ENCODE results near the gene CIC.
A peak's percentile ranks its signal among the peaks of the same experiment; 100 is the strongest.

Gene CIC

DNA sequence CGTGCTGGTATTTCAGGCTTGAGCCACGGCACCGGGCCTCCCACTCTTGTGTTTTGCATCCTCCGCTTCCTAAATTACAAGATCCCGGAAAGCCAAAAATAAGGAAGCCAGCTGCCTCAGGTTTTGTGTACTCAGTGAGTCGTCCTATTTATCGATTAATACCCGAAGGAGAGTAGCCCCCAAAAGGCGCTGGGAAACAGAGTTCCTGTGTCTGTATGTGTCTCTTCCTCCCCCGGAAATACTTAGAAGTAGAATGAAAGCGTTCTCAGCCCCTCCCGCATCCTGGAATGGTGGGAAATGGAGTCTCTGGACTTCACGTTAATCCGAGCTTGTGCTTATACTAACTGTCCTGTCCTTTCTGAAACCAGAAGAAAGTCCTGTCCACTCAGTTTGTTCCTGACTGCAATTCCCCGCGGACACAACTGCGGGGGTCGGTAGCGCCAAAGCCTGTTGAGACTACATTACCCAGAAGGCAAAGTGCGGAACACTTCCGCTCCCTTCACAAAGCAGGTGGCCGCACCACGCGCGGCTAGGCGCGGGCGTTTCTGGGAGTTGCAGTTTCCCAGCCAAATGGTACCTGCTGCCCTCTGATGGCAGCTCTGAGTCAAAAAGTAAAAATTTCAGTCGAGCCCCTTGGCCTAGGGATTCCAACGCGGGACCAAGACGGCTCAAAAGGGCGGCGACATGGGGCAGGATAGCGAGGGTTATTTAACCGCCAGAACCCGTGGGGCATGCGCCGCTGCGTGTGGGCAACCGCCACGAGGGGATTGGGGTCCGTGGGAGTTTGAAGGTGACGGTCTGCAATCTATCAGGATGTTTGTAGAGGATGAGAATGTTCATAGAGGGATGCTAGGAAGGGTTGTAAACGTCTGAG is 24.5 kb upstream of the CIC start:
- DNase-seq, result peak; percentile 79

DNA sequence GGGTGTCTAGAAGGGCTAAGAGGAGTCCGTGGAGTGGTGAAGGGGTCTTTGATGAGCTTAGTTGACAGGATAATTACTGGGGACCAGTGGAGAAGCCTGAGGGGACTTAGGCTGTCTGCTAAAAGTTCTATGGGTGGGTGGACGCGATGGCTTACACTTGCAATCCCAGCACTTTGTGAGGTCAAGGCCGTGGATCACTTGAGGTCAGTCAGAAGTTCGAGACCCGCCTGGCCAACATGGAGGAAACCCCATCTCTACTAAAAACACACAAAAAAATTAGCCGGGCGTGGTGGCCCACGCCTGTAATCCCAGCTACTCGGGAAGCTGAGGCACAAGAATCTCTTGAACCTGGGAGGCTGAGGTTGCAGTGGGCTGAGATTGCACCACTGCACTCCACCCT is 23.8 kb upstream of the CIC start:
- no peak for DNase-seq

DNA sequence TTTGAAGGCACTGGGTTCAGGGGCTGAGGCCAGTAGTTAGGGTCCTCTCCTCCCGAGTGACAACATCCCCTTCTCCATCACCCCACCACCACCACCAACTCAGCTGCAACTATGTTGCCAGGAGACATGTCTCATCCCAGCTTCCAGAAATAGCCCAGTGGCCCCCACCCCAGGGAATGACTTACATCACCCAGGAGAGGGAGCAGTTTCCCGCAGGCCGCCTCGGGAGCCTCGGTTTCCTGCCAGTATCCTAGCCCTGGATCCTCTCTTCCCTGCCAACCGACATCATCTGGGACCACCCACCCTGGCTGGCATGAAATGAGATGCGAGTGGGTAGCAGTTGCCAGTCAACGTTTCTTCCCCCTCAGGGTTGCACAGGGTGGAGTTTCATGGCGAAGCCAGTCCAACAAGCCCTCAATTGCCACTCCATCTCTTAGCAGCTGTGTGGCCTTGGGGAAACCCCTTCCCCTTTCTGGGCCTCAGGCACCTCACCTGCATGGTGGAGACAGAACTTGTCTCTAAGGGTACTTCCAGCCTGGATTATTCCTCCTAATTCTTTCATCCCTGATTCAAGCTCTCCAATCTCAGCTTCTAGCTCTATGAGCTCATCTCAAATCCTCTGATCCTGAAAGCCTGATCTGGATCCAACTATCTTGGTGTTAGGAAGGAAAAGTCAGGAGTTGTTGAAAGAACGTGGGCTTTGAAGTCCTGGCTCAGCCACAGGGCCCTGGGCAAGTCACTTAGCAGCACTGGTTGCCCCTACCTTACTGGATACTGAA is 22.7 kb upstream of the CIC start:
- DNase-seq, result no peak

DNA sequence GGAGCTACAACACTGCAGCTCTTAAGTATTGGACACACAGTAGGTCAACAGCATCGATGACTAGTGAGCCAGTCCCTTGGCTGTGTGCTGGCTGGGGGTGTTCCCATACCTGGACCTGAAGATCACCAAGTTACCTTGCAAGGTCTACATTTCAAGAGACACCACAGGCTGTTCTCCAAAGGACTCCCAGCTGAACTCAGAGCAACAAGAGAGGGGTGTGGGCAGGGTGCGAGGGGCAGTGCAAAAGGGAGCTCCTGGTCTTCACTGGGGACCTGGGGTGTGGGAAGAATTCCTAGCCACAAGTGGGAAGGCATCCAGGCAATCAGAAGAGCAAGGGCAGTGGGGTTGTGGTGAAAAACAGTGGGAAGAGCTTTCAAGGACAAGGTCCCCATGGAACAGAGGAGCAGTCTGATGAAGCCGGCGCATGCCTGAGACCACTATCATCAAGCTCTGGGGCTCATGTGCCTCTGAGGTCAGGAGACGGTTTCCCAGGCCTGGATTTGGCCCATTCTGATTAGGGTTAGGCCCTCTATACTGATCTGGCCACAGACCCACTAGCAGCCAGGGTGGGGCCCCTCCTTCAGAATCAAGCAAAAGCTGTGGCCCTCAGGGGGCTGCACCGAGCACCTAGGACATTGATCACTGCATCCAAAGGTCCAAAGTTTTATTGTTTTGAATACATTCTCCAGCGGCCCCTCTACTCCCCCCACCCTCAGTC is 22.0 kb upstream of the CIC start:
- no peak for DNase-seq

DNA sequence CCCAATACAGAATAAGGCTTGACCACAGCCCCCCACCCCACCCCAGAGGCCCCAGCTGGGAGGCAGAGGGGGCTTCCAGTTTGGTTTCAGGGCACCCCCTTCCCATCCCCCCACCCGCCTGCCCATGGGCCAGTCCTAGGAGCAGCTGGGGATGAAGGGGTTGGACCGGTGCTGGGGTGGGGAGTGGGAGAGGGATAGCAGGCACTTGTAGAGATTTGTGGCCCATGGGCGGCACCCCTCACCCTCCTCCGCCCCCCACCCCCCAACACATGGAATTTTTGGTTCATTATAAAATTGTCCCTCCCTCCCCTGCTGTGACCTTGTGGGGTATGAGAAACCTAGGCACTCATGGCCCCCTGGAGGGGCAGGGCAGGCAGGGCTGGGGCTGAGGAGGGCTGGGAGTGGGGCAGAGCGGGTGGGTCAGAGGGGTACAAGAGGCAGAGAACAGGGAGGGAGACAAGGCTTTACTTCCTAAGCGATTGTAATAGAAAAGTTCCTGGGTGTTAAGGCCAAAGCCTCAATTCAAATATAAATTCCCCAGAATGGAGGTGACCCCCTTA is 21.3 kb upstream of the CIC start:
- DNase-seq, result no peak

DNA sequence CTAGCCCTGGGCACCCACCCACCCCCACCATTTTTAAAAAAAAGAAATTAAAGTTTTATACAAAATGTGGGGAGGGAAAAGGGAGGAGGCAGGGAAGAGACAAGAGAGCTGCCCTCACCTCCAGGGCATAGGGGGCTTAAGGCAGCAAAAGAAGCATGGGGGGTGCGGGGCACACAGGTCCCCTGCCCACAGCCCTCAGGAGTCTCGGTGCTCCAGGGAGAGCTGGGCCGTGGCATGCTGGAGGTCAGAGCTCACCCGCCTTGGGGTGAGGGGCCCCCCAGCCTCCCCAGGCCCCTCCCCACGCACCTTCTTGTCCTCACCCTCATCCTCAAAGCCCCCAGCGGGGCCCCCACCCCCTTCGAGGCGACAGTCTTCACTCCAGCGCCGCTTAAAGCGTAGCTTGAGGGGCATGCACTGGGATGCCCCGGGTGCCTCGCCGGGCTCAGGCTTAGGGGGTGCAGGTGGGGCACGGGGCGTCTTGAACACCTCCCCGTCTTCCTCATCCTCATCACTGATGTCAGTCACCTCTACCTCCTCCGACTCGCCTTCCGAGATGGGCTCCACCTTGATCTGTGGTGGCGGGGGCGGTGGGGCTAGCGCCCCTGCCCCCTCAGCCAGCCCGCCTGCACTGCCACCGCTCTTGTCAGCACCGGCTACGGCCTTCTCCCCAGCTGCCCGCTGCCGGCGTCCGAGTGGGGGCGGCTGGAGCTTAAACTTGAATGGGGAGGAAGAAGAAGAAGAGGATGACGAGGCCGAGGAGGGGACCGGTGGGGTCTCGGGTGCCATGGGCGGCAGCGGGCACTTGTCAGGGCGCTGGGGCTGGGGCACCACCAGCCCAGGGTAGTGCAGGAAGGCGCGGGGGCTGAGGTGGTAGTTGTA is 20.5 kb upstream of the CIC start:
- no peak for DNase-seq

DNA sequence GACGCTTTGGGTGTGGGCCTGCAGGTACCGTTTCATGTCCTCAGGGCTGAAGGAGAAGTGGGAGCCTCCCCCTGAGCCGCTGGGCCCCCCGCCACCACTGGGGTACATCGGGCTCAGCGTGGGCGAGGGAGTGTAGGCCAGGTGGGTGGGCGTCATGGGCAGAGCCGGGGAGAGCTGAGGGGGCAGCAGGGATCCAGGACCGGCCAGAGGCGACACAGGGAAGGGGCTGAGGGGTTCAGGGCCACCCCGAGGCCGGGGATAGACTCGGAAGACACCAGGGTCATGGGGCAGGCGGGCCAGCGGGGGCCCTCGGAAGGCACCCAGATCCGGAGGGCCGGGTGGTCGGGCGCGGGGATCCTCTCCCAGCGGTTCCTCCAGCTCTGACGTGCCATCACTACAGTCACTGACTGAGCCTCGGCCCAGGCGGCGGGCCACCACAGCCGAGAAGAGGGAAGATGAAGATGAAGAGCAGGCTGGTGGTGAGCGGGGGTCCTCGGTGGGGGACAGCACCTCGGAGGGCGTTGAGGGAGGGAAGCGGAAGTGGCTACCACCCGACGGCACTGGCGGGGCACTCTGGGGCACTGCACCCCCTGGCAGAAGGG is 19.8 kb upstream of the CIC start:
- no peak for DNase-seq

DNA sequence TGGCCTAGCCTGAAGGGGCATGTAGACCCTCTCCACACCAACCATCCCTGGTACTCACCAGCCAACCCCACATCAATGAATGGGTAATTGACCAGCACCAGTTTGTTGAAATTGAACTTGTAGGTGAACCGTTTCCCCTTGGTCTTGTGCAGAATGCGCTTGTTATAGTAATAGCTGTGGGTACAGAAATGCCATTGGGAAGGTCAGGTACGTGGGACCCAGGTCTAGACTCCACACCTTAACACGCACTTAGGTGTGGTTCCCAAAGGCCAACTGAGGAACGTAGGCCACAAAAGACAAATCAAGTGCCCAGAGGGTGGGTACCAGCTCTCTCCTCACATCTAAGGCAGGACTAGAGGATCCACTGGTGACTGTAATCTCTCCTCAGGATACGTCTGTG is 19.3 kb upstream of the CIC start:
- no peak for DNase-seq

DNA sequence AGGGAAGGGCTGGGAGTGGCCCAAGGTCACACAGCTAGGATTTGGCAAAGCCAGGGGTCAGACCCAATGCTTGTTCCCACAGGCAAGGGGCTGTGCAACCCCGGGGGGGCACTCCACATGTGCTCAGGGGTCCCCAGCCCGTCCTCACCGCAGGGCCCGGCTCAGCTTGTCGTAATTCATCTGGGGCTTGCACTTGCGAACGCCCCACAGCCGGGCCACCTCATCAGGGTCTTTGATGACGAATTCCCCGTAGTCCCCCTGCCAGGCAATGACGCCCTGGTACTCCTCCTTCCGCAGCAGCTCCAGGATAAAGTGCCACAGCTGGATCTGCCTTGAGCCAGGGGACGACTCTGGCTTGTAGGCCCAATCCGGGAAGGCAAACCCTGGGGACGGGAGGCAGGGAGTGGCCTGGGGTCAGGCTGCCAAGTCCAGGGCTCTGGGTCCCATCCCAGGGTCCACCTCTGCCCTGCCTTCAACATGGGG is 18.8 kb upstream of the CIC start:
- DNase-seq, result no peak

DNA sequence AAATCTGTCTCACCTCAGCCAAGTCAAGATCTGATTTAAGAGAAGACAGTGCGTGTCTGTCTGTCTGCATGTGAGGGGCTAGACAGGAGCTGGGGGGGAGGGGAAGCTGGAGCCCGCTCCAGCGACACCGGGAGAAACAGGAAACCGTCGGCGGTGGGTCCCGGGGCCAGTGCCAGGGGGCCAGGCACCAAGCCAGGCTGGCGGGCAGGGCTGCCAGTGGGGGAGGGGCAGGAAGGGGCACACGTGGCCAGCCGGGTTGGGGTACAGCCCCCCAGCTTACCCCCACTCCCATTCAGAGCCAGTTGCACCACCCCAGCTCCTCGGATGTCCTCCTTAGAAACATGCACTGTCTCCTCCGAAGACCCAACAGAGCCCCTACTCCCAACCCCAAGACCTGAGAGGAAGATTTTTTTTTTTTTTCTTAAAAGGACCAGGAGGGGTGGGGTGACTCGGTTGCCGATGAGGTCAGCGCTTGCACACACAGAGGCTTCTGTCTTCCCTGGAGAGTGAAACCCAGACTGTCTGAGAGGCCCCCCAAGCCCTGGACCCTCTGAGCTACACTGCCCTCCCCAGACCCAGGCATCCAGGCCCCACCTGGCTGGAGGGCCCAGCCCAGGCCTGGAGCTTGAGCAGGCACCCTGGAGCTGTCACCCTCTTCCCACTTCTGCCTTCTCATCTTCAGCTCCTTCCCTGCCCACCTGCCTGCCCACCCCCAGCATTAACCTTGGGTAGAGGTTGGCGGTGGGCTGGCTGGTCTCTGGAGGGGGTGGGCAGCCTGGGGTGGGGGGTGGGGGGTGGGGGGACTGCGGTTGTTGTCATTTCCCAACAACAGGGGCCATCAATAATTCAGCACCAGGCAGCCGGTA is 18.2 kb upstream of the CIC start:
- DNase-seq, result no peak

DNA sequence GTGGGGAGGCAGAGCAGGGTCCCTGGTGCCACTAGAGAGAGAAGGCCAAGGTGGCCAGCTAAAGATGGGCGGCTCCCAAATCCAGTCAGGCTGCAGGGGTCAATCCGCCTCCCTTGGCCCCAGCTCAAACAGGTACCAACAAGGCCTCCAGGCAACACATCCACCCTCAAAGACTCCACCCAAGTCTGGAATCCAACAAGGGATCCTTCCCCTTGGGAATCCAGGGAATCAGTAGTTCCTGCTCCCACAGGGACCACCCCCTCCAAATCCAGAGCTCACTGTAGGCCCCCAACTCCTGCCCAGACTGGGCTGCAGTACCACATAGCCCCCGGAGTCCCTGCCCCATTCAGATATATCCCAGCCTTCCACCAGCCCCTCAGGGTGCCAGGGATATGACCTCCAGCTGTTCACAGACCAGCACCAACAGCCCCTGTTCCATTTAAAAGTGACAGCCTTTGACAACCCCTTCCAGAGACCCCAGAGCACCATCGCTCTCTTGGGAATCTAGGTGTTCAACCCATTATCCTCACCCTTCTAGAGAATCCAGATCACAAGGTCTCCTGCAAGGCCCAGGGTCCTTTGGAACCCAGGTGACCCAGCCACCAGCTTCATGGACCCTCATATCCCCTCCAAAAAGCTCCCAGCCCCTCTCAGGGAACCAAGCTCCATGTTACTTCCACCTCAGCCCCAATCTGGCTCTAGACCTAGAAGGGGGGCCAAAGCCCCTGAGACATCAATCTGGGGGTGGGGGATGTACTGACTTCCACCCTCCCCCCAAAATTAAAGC is 17.3 kb upstream of the CIC start:
- no peak for DNase-seq

DNA sequence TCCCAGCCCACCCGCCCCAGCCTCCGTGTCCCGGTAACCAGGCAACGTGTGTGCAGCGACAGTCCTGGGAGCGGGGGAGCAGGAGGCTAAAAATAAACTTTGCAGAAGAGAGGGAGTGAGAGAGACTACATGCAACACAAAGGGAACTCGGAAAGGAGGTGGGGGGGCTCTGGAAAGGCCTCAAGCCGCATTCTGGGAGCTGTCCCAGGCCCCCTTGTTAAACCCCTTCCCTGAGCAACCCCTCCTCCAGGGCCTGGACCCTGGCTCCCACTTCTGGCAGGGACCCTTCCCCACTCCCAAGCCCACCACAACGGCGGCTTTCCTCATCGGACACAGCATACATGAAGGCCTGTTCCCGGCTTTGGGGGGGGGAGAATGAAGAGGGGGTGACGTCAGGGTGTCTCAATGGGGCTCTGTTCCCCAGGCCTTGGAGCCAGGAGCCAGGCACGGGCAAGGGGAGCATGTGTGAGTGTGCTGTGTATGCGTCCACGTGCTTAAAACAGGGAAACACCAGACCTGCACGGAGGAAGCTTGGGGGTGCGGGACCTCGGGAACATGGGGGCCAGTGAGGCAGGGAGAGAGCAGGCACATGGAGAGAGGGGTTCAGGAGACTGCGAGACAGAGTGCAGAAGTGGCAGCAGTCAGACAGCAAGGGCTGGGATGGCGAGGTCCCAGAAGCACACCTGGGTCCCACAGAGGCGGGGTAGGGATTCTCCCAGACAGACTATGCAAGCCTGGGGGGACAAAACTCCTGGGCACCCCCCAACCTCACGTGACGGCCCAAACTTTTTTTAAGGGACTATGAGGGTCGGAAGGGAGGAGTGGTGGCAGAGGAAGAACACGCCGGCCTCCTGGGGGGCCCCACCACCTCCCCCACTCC is 16.4 kb upstream of the CIC start:
- no peak for DNase-seq

DNA sequence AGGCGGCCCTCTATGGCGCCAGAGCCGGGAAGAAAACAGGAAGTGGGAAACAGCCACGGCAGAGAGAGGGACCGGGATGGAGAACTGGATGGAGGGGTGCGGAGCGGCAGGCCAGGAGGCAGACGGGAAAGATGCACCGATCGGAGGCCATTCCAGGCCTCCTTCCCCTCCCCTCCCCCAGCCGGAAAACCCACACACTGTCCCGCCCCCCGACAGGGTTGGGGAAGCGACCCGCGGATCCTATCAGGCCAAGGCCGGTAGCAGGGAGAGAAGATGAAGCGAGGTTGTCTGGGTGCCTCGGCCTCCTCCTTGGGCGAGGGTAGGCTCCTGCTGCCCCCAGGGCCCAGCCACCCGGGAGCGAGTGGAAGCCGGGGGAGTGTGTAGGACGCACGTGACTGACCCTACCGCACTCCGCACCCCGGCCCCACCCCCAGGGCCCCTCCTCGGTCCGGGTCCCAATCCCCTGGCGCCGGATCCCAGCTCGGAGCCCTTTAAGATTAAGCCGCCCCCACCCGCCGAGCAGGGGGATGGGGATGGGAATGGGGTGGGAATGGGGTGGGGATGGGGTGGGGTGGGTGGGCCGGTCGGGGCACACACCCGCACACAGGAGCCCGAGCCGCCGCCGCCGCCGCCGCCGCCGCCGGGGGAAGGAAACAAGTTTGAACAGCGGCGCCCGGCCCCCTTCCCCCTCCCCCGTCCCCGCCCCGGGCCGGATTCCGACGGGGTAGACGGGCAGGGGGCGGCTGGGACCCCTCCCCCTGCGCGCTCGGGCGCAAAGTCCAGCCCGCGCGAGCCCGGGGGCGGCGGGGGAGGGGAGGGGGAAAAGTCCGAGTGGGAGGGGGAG is 15.6 kb upstream of the CIC start:
- peak; percentile 59 for DNase-seq

DNA sequence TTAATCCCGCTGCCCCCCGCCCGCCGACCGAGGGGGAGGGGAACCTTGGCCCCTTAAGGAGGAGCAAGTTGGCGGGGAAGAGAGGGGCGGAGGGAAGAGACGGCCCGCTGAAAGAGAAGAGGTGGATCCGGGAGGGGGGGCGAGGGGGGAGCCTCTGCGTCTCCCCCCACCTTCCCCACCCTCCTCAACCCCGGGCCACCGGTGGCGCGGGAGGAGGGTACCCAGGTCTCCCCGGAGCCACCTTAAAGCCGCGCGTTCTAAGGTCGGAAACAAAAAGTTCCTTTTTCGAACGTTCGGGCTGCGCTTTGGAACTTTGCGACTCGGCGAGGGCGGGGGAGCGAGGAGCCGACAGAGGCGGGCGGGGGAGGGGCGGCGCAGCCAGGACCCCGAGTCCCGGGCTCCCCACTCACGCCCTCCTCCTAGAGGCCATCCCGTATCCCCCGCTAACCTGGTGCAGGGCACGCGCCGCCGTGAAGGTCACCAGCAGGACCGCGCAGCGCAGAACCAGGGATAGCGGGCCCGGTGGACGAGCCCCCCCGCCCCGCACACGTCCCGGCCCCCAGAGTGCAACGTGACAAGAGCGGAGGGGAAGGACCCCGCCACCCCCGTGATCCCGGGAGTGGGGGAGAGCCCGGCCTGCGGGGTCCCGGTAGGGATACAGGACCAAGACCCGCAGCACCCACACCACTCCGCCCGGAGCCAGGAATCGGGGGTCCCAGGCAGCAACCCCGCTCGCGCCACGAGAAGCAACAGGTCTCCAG is 14.8 kb upstream of the CIC start:
- DNase-seq, result peak; percentile 56

DNA sequence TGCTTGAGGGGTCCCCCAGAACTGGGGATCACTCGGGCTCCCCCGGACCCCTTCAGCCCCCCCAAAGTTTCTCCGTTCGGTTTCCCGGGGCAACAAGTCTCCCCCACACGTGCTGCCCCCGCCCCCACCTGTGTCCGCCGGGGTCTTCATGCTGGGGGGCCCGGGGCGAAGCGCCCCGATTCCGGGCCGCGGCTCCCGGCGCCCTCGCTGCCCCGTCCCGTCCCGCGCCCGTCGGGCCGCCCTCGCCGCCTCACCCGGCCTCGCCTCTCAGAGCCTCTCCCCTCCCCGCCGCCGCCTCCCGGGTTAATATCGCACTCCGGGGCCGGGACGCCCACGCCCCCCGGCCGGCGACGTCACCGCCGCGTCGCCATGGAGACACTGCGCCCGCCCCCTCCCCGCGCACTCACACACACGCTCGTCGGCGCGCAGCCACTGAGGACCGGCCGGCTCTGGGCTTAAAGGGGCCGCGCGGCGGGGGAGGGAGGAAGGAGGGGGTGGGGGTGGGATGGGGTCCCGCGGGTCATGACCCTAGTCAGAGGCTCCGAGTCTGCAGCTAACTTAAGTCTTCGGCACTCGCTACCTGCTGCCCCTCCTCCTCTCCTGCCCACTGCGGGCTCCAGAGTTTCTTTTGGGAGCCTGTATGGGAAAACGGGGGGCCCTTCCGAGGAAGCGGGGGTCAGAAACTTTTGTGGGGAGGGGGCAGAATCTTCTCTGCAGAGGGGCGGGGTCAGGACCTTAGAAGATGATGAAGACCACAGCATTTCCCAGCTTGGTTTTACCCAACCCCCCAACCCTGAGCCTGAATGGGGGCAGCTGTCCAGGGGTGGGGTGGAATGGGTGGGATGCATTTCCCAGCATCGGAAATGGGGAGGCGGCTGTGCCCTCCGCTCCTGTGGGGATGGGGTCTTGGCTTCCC is 13.9 kb upstream of the CIC start, which contains the start of gene ERF:
Gene ERF (minus strand): TSS at position 279 of the 916 bp plus-strand sequence. CDS start 129 bp downstream, at position 150.
- DNase-seq, result peak; percentile 94

Measured in activated gamma-delta T cell (primary cell).